B cell (primary cell): ENCODE measurements around the gene NECAP2.
"Not testable (repeated sequence)": the region's sequence is repeated elsewhere in the genome, so short reads cannot be mapped to it uniquely, and the experiment has no call there.

Experiments used
- CTCF ChIP-seq: fragments of 200-600 bp; IDR thresholded peaks from one replicate; pipeline ENCODE4 v1.8.0; 2022; ENCODE audit warnings: antibody characterized with exemption, mild to moderate bottlenecking
- EZH2 ChIP-seq: IDR thresholded peaks from 2 replicates; pipeline ENCODE4 v1.6.1; 2012; ENCODE audit warnings: borderline replicate concordance, low read depth, mild to moderate bottlenecking, moderate library complexity, low read length; ENCODE audit not compliant: insufficient read depth, poor library complexity, severe bottlenecking

- not testable (repeated sequence) for TF ChIP-seq EZH2, CTCF
Measured at GRCh38 chr1:16500466-16500865, 59.9 kb downstream of the NECAP2 start.
